GM13977 (cell line): ENCODE measurements around the gene RAPGEF5.

ENCODE experiments used
- DNase-seq: peaks from one replicate; pipeline ENCODE4 v3.0.0; 2012; ENCODE audit warnings: low spot score
- in situ Hi-C: fragments of 300-500 bp; cut with MboI; formaldehyde crosslinking; loops from one replicate; pipeline ENCODE4 v1.12.0; 2022; ENCODE audit warnings: low sequenced_read_pairs, low pct_unique_long_range_greater_than_20kb, mixed read lengths, inconsistent platforms; ENCODE audit not compliant: unreplicated experiment
- TF ChIP-seq, protein P1 (sequence below): IDR thresholded peaks from 2 replicates; pipeline ENCODE4 v1.5.1; 2012; ENCODE audit warnings: mild to moderate bottlenecking, control low read depth; ENCODE audit not compliant: insufficient read depth; ENCODE audit errors: extremely low read depth, missing control alignments

Gene RAPGEF5

DNA sequence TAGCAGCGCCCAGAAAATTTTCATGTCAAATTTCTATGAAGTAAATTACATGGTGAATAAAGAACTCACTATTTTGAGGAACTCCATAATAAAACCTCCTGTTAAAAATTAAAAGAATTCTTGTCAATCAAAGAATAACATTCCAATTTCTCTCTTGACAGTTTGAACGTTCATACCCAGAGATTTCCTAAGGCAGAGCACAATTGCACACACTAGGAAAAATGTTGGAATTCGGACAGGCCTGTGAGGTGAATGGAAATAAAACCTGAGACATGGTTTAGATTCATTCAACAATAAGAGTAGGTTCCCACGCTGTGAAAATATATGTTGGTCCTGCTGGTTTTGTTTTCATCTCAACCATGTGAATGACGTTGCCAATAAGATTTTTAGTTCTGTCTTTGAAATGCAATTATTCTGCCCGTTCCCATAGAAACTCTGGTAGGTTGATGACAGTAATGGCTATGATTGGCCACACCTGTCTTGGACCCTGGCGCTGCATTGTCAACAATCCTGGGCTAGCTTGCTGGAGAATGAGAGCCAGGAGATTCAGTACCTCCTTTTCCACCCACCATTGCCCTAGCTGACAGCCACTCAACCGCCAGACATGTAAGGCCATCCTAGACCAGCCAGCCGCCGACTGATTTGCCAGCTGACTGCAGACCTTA, 43.3 kb upstream of the RAPGEF5 start:
- in situ Hi-C loops: no loop called here
- TF ChIP-seq, protein P1, sequence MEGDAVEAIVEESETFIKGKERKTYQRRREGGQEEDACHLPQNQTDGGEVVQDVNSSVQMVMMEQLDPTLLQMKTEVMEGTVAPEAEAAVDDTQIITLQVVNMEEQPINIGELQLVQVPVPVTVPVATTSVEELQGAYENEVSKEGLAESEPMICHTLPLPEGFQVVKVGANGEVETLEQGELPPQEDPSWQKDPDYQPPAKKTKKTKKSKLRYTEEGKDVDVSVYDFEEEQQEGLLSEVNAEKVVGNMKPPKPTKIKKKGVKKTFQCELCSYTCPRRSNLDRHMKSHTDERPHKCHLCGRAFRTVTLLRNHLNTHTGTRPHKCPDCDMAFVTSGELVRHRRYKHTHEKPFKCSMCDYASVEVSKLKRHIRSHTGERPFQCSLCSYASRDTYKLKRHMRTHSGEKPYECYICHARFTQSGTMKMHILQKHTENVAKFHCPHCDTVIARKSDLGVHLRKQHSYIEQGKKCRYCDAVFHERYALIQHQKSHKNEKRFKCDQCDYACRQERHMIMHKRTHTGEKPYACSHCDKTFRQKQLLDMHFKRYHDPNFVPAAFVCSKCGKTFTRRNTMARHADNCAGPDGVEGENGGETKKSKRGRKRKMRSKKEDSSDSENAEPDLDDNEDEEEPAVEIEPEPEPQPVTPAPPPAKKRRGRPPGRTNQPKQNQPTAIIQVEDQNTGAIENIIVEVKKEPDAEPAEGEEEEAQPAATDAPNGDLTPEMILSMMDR: no peak
- DNase-seq: no peak

DNA sequence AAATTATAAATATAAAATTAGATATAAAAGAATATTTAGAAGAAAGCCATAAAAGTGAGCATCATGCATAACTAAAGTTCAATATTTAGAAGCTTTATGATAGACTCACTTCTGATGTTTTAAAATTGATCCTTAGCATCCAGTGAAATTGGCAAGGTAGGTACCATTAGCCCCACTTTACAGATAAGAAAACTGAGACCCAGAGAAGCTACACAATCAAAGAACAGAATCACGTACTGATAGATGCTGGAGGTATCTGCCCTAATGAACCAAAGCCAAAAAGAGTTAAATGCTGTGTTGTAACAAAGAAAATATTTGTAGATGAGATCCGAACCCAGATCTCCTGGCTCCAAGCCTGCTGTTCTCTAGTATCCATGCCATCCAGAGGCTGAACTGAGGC, 42.6 kb upstream of the RAPGEF5 start:
- no peak for DNase-seq
- TF ChIP-seq, protein P1: no peak
- in situ Hi-C loops: no loop called here

DNA sequence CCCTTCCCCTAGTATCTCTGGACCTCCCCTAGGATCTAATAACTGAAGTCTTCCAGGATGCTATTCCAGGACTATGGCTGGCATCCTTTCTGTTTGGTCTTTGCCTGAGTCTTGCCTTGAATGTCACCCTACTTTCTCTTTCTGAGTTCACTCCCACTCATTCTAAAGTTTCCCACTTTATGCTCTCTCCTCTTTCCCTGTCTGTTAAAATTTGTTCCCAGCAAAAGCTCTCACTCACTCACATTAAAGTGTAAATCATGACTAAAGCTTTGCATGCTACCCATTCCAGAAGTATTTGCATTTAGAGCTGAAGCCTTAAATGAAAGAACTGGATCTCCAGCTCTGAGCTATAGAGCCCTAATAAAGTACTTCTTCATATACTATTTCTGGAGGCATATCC, 42.1 kb upstream of the RAPGEF5 start:
- in situ Hi-C loops: no loop called here
- DNase-seq: no peak
- TF ChIP-seq, protein P1: no peak

DNA sequence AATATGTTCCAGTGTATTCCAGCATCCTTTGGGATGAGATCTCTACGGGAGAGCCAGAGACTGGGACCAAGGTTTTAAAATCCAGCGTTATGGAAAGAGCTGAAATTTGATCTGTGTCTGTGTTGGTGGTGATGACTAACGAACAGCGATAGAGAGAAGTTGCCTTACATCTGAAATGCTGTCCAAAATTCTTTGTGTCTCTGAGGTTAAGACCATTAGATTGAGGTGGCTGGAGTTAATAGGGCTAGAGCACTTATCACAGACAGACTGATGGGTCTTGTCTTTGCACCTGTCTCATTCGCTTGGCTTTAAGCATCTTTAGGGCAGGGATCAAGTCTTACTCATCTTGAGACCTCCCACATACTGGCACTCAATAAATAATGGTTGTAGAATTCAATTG, 41.0 kb upstream of the RAPGEF5 start:
- TF ChIP-seq, protein P1: no peak
- DNase-seq: no peak
- in situ Hi-C loops: no loop called here

DNA sequence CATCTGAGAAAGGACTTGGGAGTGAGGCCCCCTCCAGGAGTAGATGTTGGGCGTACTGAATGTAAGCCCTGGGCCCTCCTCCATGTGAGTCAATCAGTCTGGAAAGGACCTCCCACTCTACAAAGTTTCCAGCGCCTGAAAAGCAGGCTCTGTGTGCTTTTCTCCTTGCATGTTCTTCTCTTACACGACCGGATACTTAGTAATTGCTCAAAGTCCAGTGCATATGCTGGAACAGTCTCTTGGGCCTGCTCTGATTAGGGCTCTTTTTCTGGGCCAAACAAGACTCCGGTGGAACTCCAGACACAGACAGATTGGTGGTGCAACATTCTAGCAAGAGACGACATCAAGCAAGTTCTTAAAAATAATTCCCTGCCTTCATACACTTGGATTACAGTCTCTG, 38.3 kb upstream of the RAPGEF5 start:
- in situ Hi-C loops: no loop called here
- TF ChIP-seq, protein P1: no peak
- DNase-seq: no peak

DNA sequence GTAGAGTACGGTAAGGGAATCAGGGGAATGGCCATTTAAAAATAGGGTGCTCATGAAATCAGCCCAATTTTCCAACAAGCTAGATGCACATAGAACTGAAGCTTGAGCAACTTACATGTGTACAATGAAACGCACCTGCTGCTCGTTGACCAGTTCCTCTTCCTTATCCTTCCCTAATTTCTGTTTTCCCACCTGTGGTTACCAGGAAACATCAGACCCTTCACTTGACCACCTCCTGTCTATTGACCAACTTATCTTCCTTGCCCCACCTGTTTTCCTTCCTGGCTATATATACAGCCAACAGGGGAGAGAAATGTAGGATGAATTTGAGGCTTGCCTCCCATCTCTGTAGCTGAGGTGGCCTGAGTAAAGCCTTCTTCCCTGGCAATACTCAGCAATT, 37.8 kb upstream of the RAPGEF5 start:
- no peak for DNase-seq
- in situ Hi-C loops: no loop called here
- TF ChIP-seq, protein P1: no peak
